Stomach smooth muscle (tissue), 2 donors: ENCODE data around the gene PDE6B.

Experiments
- H3K27ac ChIP-seq: one replicate; pipeline ENCODE4 v1.7.0; 2013; ENCODE audit warnings: mild to moderate bottlenecking, low read length, inconsistent platforms
- H3K27me3 ChIP-seq, 2 donors: one replicate each; pipeline ENCODE4 v1.7.0; 2013; ENCODE audit warnings: low read length in 2 of 2; ENCODE audit not compliant: insufficient read depth in 2 of 2, control insufficient read depth in 1 of 2
- H3K36me3 ChIP-seq, 2 donors: one replicate each; pipeline ENCODE4 v1.7.0; 2013; ENCODE audit warnings: low read length in 2 of 2; ENCODE audit not compliant: control insufficient read depth in 2 of 2, insufficient read depth in 2 of 2
- H3K4me1 ChIP-seq: one replicate; pipeline ENCODE4 v1.7.0; 2013; ENCODE audit warnings: low read length; ENCODE audit not compliant: control insufficient read depth, insufficient read depth
- H3K4me3 ChIP-seq, 2 donors: one replicate each; pipeline ENCODE4 v1.7.0; 2013; ENCODE audit warnings: low read length in 2 of 2
- H3K9ac ChIP-seq, 2 donors: one replicate each; pipeline ENCODE4 v1.7.0; 2013; ENCODE audit warnings: low read length in 2 of 2, mild to moderate bottlenecking in 1 of 2
- H3K9me3 ChIP-seq, 2 donors: one replicate each; pipeline ENCODE4 v1.7.0; 2013; ENCODE audit warnings: low read length in 2 of 2; ENCODE audit not compliant: control insufficient read depth in 2 of 2
- donor health status: healthy.
- donor health status: Pancreatic carcinoma.

PDE6B gene

DNA sequence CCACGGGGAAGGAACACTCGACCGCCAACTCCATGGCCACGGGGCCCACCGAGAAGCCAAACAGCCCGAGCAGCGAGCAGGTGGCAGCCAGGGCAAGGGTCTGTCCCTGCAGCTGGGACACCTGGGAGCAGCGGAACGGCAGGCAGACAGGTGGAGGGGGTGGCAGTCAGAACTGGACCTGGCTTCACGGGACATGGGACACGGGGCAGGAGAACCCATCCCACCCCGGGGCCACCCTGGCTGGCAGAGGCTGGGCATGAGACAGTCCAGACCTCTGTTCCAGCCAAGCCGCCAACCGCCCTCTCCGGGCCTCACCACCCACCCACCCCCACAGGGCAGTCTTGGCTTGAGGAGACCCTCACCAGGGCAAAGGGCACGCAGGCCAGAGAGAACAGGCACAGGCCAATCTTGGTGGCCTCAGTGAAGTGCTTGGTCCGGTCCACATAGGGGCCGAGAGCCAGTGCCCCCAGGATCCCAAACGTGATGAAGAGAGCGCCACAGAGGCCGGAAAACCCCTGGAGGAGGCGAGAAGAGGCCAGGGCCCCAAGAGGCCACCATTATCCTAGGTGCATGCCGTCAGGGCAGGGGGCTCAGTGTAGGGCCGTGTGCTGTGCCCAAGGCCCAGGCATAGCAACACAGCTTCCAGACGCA, 58.0 kb downstream of the PDE6B start:
- Histone ChIP-seq H3K4me3 (no peak overlapping the region), H3K9ac (no peak overlapping the region), H3K27ac (no peak overlapping the region), H3K36me3 (no peaks in the 10 kb centered on the region), H3K9me3 (no peaks in the 10 kb centered on the region), H3K4me1 (peaks cover 35% of the 10 kb centered on the region), H3K27me3 (peaks cover 28% of the 10 kb centered on the region in 2 donors)

DNA sequence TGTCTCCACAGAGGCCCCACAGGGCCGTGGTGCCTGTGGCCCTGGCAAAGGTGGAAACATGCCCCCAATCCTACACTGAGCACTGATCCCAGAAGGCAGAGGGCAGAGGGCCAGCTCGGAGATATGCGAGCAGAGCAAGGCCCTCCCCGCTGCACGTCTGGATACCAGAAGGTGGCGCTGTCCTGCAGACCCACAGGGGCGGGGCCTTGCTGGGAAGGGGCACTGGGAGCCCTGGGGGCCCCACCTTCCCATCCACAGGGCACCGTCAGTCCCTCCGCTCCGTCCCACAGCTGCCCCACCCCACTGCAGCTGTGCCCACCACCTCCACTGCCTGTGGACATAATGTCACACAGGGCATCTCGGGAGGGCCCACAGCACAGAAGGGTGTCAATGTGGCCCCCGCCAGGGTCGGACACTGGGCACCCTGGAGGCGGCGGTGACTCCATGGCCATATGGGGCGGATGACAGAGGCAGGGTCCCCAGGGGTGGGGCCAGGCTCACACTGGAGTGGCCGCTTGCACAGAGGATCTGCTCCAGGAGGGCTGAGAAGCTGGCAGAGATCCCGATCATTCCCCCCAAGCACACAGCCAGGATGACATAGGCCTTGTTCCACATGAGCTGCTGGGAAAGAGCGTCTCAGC, 58.7 kb downstream of the PDE6B start:
- Histone ChIP-seq H3K4me3 (no peak overlapping the region), H3K9ac (no peak overlapping the region), H3K36me3 (no peaks in the 10 kb centered on the region), H3K4me1 (peaks cover 40% of the 10 kb centered on the region), H3K27ac (no peak overlapping the region), H3K9me3 (no peaks in the 10 kb centered on the region), H3K27me3 (peaks cover 26 to 30% of the 10 kb centered on the region in 2 donors)

DNA sequence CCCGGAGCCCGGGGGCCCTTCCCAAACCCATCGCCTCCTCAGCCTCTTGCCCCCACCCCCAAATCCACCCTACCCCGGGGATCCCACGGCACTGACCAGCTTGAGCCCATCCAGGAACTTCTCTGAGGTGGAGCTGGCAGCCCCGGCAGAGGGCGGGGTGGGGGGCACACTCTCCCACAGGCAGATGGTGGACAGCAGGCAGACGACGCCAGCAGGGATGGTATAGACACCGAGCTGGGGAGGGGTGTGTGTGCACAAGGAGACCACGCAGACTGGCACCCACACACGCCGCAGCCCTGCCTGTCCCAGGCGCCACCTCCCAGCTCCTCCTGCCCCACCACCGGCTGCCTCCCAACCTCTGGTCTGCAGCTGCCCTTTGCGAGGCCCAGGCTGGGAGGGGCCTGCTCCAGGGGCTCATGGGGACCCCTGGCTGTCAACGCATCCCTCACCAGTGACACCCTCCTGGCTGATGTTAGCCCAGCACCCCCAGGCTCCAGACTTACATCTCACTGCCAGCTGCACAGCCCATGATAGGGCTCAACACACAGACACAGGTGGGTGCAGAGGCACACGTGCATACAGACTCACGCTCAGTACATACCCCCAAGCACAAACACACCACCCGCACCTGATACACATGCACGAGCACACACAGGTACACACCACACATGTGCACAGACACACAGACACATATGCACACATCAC, 59.4 kb downstream of the PDE6B start:
- Histone ChIP-seq H3K36me3 (no peaks in the 10 kb centered on the region), H3K9ac (no peak overlapping the region), H3K9me3 (no peaks in the 10 kb centered on the region), H3K4me3 (no peak overlapping the region), H3K27ac (no peak overlapping the region), H3K27me3 (peaks cover 19 to 29% of the 10 kb centered on the region in 2 donors), H3K4me1 (peaks cover 46% of the 10 kb centered on the region)

DNA sequence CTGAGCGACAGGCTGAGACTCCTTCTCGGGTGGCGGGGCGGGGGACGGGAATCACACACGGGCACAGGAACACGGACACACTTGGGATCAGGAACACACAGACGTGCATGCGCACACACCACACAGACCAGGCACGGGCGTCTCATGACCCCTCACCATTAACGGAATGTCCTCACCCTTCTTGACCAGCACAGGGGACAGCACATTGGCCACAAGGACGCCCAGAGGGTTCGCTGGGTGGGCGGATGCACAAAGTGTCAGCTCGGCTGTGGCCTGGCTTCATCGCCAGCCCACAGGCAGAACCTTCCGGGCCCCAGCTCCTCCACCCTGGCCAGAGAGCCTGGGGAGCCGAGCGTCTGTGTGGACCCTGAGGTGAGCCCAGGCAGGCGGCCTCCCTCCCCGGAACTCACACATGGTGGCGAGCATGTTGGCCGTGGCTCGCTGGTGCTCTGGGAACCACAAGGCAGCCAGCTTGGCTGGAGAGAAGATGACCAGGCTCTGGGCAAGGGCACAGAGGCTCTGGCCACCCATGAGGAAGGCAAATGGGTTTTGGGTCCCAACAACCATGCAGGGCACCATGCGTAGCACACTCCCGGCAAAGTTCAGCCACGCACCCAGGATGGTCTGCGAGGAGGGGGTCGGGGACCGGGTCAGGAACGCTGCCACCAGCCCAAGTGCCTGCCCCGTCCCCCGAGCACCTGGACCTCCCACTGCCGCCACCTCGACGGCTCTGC, 60.5 kb downstream of the PDE6B start:
- Histone ChIP-seq H3K4me1 (peaks cover 40% of the 10 kb centered on the region), H3K9ac (no peak overlapping the region)

DNA sequence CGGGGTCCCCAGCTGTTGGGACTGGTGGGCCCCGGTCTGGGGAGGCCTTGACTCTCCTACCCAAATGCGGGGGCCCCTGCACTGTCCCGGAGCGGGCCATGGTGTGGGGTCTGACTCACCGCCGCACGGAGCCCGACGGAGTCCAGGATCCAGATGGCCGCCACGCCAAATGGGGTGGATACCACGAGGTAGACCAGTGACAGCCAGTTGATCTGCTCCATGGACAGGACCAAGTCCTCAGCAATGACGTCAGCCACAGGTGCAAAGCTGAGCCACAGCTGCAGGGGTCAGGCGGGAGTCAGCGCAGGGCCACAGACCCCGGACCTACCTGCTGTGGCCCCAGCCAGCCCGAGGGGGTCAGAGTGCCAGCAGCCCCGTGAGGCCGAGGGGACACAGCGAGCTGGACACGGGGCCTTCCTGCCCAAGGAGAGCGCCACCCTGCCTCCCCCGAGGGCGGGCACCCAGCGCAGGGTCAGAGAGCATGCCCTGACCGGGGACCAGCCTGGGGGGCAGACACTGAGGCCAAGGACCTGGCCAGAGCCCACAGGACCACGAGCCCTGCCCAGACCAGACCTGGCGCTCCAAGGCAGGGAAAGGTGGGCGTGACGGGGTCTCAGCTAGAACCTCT, 61.2 kb downstream of the PDE6B start:
- H3K4me1 ChIP-seq = peaks cover 35% of the 10 kb centered on the region
- H3K9ac ChIP-seq = no peak overlapping the region
- H3K9me3 ChIP-seq = no peaks in the 10 kb centered on the region
- no peak overlapping the region for H3K4me3 ChIP-seq
- H3K27ac ChIP-seq = no peak overlapping the region
- H3K36me3 ChIP-seq = no peaks in the 10 kb centered on the region
- peaks cover 9 to 15% of the 10 kb centered on the region in 2 donors for H3K27me3 ChIP-seq

More for the DNA sequence above, 60.5 kb downstream of the PDE6B start:
- no peaks in the 10 kb centered on the region for H3K36me3 ChIP-seq
- H3K27ac ChIP-seq = no peak overlapping the region
- H3K9me3 ChIP-seq = no peaks in the 10 kb centered on the region
- no peak overlapping the region for H3K4me3 ChIP-seq
- peaks cover 10 to 20% of the 10 kb centered on the region in 2 donors for H3K27me3 ChIP-seq

DNA sequence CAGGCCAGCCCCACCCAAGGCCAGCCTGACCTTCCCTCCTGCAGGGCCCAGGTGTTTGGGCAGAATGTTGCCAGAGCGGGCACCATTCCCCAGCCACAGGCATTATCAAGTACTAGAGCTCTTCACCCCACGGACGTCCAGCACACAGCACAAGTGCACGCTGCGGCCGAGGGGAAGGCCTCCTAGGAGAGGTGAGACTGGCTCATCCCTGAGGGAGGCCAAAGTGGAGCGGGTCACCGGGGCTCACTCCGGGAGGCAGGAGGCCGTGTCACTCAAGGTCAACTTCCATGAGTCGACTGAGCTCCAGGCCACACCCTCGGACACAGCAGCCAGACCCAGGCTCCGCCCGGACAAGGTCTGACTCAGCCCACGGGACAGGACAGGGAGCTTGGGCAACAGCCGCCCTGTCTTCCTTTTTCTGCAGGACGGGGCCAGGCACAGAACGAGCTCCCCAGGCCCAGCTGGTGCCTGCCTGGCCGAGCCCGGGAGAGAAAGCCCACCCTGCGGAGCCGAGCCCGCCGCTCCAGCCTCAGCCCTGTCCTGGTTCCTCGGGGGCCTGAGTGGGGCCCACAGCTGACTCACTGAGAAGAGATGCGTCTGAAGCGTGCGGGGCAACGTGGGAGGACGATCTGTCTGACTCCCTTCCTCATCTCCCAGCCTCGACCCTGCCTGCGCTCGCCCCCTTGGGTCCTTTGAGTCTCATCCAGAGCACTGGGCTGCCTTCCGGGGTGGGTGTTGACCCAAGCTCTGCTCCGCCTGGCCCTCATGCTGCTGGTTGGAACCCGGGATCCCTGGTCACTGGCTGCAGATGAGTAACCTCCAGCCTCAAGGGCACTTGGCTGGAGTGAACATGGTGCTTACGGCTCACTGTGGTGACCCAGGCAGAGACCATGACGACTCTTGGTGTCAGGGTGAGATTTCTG, 61.9 kb downstream of the PDE6B start:
- no peak overlapping the region for H3K9ac ChIP-seq
- H3K4me3 ChIP-seq = no peak overlapping the region
- peaks cover 31% of the 10 kb centered on the region for H3K4me1 ChIP-seq

DNA sequence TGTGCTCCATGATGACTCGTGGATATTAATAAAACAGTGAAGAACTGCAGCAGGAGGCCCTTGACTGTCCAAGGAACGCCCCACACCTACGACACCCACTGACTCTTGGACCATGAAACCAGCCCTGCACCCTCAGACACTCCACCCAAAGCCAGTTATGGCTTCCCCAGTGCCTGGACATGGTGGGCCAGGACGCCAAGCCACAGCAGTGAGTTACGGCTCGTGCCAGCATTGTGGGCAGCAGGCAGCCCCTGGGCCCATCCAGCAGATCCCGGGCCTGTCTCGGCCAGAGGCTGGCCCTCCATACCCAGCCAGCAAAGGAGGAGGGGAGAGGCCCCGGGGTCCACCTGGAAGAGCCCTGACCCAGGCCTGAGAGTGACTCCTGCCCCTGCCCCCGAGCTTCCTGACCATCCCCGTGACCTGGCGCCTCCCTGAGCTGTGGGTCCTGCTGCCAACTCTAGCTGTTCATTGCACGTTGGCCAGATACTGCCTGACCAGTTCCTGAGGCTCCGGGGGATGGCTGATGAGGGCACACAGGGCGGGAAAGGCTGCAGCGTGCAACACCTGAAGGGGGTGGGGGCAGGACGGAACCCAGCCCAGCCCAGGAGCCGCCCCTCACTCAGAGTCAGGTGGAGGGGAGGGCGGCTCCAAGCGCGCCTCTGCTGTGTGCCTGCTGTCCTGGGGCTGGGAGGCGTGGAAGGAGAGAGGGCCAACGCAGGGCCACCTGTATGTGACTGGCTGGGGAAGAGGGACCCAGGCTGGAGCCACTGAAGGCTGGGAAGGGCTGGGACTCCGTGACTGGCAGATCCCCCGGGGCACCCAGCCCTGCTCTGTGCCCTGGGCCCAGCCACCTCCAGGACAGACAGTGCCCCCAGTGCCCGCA, 62.8 kb downstream of the PDE6B start:
- Histone ChIP-seq H3K27me3 (peaks cover 3 to 13% of the 10 kb centered on the region in 2 donors), H3K9ac (peak overlapping the region in 1 of 2 donors; percentile 38), H3K4me1 (peaks cover 31% of the 10 kb centered on the region), H3K4me3 (peak overlapping the region; percentile 16 to 54), H3K9me3 (no peaks in the 10 kb centered on the region), H3K27ac (peak overlapping the region; percentile 31), H3K36me3 (no peaks in the 10 kb centered on the region)

More for the DNA sequence above, 61.9 kb downstream of the PDE6B start:
- Histone ChIP-seq H3K27me3 (peaks cover 7 to 15% of the 10 kb centered on the region in 2 donors), H3K9me3 (no peaks in the 10 kb centered on the region), H3K36me3 (no peaks in the 10 kb centered on the region), H3K27ac (no peak overlapping the region)

DNA sequence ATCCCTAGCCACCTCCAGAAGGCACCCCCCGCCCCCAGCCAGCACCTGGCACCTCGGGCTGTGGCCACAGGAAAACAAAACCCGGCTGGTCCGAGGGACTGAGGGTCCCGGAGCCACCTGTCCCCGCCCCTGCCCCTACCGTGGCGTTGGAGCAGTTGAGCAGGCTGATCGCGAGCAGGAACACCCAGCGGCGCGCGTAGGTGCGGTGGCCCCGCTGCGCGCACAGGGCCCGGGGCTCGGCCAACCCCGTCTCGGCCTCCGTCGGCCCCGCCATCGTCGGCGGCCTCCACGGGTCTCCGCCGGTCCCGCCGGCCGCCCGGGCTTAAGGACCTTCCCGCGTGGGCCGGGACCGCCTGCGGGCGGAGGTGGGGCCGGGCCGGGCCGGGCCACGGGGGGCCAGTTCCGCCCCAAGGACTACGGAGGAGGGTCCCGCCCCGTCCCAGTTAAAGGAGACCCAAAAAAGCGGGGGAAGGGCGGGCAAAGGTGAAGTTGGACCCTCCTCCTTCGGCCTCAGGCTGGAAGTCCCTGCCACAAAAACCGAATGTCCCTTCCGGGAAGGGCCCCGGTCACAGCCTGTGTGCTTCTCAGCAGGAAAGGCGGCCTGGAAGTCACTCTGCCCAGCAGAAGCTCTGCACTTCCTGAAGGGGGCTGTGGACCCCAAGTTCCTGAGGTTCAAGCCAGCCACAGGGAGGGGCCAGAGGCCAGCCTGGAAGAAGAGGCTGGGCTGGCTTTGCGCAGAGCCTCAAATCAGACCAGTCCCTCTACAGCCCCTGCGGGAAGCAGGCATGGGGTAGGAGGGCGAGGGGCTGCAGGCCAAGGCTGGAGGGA, 63.7 kb downstream of the PDE6B start, which contains the start of gene SLC49A3:
TSS of gene SLC49A3 (minus strand) at position 298 of the 828 bp plus-strand sequence. CDS start at position 274, 24 bp downstream.
- Histone ChIP-seq H3K27me3 (peaks cover 3 to 12% of the 10 kb centered on the region in 2 donors), H3K9me3 (no peaks in the 10 kb centered on the region), H3K4me3 (peak within 1 kb of the TSS; percentile 16 to 54), H3K9ac (peak within 1 kb of the TSS in 1 of 2 donors; percentile 38), H3K27ac (peak within 1 kb of the TSS; percentile 31), H3K4me1 (peaks cover 28% of the 10 kb centered on the region), H3K36me3 (no peaks in the 10 kb centered on the region)
